AG20443 (cell line): Measurements from ENCODE around the gene ZFYVE1.
"Not testable (repeated sequence)": the region's sequence is repeated elsewhere in the genome, so short reads cannot be mapped to it uniquely, and the experiment has no call there.

ENCODE experiments used
- DNase-seq: peaks from one replicate; pipeline ENCODE4 v3.0.0; 2012; ENCODE audit warnings: low spot score, mixed read lengths

Gene ZFYVE1

DNA sequence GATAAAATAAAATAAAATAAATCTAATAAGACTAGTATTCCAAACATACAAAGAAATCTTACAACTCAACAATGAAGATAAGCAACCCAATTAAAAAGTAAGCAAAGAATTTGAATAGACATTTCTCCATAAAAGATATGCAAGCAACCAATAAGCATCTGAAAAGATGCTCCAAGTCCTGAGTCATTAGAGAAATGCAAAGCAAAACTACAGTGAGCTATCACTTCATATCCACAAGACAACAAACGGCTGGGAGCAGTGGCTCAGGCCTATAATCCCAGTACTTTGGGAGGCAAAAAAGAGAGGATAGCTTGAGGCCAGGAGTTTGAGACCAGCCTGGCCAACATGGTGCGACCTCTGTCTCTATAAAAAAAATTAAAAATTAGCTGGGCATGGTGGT, 26.8 kb downstream of the ZFYVE1 start:
- DNase-seq = no peak

GRCh38 chr14:72999316-72999715, 27.6 kb downstream of the ZFYVE1 start:
- no peak for DNase-seq

DNA sequence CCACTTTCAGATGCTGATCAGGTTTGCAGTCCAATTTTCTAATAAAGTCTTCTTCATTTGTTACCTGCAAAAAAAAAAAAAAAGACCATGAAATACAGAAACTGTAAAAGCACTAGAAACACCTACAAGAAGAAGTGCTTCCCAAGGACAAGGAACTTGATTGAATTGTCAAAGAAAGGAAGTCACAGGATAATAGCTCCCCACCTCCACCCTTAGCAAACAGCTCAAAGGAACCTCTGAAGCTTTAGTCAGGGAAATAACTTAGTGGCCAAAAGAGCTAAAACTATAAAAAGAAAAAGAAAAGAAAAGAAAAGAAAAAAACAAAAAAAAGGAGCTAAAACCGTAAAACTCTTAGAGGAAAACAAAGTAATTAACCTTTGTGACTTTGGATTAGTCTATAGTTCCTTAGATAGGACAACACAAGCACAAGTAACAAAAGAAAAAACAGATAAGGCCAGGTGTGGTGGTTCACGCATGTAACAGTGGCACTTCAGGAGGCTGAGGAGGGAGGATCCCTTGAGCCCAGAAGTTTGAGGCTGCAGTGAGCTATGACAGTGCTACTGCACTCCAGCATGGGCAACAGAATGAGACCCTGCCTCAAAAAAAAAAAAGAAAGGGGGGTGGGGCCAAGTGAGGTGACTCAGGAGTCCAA, 28.5 kb downstream of the ZFYVE1 start:
- no peak for DNase-seq

DNA sequence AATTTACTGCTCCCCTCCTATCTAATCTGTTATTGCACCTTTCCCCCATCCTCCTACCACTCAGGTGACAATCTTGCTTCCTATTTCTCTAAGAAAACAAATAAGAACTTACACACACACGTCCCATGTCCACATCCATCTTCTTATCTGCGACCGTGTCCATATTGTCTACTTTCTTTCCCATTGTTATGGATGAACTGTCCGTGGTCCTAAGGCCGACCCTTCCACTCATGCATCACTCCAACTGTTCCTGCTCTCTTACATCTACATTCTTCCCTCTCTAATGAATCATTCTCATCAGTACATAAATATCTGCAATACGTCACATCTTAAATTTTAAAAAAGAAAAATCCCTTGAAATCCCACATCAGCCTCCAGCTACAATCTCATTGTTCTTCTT, 30.0 kb downstream of the ZFYVE1 start:
- DNase-seq = no peak

- DNase-seq = no peak
These were observed 36.7 kb downstream of the ZFYVE1 start for GRCh38 chr14:72990171-72990570.

- no peak for DNase-seq
These were observed 40.0 kb downstream of the ZFYVE1 start for GRCh38 chr14:72986857-72987256.

DNA sequence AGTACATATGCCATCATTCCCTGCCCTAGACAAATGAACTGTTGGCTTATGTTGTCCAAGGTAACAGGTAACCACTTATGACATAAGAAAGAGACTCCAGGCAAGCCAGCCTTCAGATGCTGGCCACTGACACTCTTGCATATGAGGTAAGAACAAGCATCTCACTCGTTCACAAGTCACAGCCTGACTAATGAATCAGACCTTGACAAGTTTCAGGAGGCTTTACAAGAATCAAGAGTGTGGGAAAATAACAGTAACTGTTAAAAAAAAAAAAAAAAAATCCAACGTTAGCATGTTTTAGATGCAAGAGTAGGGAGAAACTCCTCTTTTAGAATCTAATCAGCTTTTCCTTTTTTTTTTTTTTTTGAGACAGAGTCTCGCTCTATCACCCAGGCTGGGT, 40.7 kb downstream of the ZFYVE1 start:
- no peak for DNase-seq

GRCh38 chr14:72982146-72982708, 44.7 kb downstream of the ZFYVE1 start:
- DNase-seq = no peak

DNA sequence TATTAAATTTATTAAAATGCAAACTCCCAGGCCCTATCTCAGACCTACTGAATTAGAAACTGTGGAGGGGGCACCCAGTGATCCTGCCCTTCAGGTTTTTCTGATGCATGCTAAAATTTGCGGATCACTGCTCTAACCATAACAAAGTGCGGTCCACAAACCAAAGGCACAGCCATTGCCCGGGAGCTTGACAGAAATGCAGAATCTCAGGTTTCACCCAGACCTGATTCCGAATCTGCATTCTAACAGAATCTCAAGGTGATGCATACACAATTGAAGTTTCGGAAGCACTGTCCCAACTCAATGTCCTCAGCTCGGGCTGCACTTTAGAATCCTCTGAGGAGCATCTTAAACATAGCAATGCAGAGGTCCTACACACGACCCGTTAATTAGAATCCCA, 46.0 kb downstream of the ZFYVE1 start:
- DNase-seq = no peak

GRCh38 chr14:72978856-72979255, 48.0 kb downstream of the ZFYVE1 start:
- no peak for DNase-seq

- no peak for DNase-seq
These were observed 51.1 kb downstream of the ZFYVE1 start for GRCh38 chr14:72975770-72976169.

DNA sequence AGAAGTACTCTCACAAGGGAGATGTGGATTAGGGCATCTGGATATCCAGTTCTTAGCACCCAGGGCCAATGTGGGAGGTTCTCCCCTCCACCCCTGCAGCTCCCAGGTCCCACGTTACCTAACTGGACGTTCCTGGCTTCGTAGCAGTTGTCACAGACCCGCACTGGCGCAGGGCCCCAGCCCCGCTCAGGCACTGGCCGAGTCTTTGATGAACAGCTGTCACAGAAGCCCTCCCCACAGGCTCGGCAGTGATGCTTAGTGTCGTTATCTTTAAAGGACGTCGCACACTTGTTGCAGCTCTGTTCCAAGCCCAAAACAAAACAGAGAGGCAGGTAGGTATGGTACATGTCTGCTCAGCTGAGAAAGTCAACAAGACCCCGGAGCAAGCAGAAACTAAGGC, 52.2 kb downstream of the ZFYVE1 start:
- DNase-seq = no peak

- DNase-seq = no peak
These were observed 56.0 kb downstream of the ZFYVE1 start for GRCh38 chr14:72970824-72971434.

- no peak for DNase-seq
These were observed 56.8 kb downstream of the ZFYVE1 start for GRCh38 chr14:72970058-72970630.

GRCh38 chr14:72968316-72968715, 58.6 kb downstream of the ZFYVE1 start:
- no peak for DNase-seq

DNA sequence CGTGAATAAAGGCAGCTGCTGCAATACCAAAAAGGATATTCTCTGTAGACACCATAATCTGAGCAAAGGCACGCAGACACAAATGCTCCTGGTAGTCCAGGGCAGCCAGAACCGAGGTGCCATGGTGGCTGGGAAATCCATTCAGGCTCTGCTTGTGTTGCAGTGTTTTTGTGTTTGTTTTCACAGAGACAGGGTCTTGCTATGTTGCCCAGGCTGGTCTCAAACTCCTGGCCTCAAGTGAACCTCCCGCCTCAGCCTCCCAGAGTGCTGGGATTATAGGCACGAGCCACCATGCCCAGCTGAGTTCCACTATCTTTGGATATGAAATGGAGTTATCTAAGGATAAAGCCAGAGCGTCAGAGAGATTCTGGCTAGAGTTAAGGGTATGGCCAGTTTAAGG, 60.9 kb downstream of the ZFYVE1 start:
- DNase-seq = no peak

DNA sequence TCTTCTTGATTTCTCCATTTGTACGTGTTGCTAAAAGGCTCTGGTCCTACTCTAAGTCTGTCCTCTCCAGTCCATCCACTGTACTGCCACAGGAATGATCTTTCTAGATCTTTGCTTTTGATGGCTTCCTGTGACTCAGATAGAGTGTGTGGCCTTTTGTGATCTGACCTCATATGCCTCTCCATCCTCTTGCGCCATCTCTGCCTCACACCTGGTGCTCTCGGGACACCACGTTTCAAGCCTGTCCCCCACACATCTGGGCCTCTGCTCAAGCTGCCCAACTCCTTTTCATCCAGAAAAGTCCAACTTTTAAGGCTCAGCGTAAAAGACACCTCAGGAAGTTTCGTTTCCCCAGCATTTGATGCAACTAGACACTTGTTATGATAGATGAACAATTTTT, 61.7 kb downstream of the ZFYVE1 start:
- peak; percentile 32 for DNase-seq

DNA sequence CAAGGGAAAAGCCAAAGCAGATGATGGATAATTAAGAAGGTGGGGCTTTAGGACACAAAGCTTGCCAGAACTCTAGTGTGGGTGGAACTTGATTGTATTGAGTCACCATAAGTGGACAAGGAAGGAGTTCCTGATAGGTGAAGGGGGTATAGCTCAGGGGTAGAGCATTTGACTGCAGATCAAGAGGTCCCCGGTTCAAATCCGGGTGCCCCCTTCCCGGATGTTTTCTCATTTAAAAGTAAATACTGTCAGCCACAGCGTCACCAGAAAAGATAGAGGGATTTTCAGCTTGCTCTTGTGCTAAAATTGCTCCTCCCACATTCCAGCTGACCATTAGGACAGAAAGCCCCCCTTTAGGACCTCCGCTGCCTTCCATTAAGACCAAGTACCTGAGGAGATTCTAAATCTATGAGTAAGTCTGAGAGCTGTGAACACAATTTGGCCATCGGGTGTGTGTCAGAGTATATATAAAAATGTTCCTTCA, 64.0 kb downstream of the ZFYVE1 start:
- DNase-seq = peak; percentile 57

- not testable (repeated sequence) for DNase-seq
These were observed 64.6 kb downstream of the ZFYVE1 start for GRCh38 chr14:72962336-72962754.

DNA sequence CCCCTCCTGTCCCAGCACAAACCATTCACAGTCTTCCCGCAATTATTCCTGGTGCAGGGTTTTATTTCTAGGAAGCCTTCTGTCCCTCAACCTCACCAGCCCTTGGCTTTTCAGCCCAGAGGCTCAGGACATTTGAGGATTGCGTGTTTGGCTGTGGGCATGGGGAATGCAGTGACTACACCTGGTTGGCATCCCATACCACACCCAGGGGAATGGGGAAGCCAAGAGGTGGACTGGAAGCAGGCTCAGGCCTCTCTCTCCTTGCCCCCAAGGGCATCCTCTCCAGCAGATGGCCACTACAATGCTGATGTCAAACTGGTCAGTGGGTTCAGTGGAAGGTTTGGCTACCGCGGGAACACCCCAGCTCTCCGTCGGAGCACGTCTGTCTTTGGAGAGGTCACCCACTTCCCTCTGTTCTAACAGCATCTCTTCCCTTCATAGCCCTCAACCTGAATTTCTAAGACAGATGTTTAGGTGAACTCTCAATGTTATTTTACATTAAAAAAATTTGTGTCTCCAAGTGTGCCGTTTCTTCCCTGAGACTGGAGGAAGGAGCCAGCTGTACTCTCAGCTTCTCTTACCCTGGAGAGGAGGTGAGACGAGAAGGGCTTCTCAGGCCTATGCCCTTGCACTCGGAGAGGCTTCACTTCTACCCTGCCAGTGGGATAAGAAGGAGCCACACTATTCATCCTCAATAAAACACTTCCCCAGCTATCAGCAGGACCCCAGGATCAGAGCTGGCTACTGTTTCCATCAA, 65.1 kb downstream of the ZFYVE1 start:
- DNase-seq = no peak

DNA sequence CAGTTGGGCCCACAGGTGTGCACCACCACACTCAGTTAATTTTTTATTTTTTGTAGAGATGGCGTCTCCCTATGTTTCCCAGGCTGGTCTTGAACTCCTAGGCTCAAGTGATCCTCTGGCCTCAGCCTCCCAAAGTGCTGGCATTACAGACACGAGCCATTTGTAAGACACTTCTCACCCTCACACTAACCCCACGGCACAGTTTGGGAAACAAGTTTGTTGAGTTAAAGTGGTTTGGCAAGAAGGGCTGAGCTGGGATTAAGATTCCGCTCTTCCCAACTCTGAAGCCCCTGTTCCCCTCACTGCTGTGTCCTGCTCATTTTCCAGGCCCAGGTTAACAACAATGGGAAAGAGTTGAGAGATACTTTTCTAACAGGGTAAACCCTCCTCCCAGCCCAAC, 65.9 kb downstream of the ZFYVE1 start:
- not testable (repeated sequence) for DNase-seq

GRCh38 chr14:72958548-72958947, 68.4 kb downstream of the ZFYVE1 start:
- no peak for DNase-seq

DNA sequence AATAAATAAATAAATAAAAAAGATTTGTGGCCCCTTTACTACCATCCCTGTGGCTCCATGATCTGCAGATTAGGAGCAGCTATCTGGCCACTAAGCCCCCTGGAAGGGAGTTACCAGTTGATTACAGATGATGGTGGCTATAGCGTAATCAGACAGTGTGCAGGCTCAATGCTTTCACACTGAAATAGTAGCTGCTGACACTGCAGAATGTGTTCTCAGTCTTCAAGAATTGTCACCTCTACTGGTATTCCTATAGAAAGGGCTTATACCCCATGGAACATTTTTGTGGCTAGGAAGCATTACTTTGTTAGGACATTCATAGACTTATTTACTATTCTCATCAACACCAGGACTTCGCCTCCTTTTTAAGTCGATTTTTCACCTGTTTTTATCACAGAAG, 69.7 kb downstream of the ZFYVE1 start:
- DNase-seq = no peak
